AG08395 (cell line): Measurements from ENCODE around the gene SPACA5.
"Not testable (repeated sequence)": the region's sequence is repeated elsewhere in the genome, so short reads cannot be mapped to it uniquely, and the experiment has no call there.

ENCODE experiments used
- DNase-seq: peaks from one replicate; pipeline ENCODE4 v3.0.0; 2012; ENCODE audit warnings: mixed read lengths, low spot score

Gene SPACA5

GRCh38 chrX:48006688-48007087 lies at the start of gene SPACA5:
Gene SPACA5 (plus strand): TSS chrX:48006988. CDS start chrX:48007803, 815 bp downstream.
- DNase-seq = not testable (repeated sequence)

GRCh38 chrX:47958206-47958605 lies 48.6 kb upstream of the SPACA5 start:
- not testable (repeated sequence) for DNase-seq

- no peak for DNase-seq
These were observed 47.9 kb upstream of the SPACA5 start for GRCh38 chrX:47958761-47959342.

GRCh38 chrX:47960406-47960805 lies 46.4 kb upstream of the SPACA5 start:
- DNase-seq = no peak

GRCh38 chrX:47961830-47962229 lies 45.0 kb upstream of the SPACA5 start:
- not testable (repeated sequence) for DNase-seq

GRCh38 chrX:47965526-47965925 lies 41.3 kb upstream of the SPACA5 start:
- DNase-seq = not testable (repeated sequence)

- DNase-seq = no peak
These were observed 33.6 kb upstream of the SPACA5 start for GRCh38 chrX:47973235-47973634.

GRCh38 chrX:47976254-47977151 lies 30.3 kb upstream of the SPACA5 start:
- DNase-seq = no peak

GRCh38 chrX:47991263-47992094 lies 15.3 kb upstream of the SPACA5 start:
- peak; percentile 35 for DNase-seq

- no peak for DNase-seq
These were observed 14.8 kb upstream of the SPACA5 start for GRCh38 chrX:47992095-47992380.

GRCh38 chrX:47992669-47993068 lies 14.1 kb upstream of the SPACA5 start:
- DNase-seq = no peak

GRCh38 chrX:48001260-48001659 lies 5.5 kb upstream of the SPACA5 start:
- DNase-seq = no peak

GRCh38 chrX:48002319-48002718 lies 4.5 kb upstream of the SPACA5 start:
- no peak for DNase-seq

- no peak for DNase-seq
These were observed 3.9 kb upstream of the SPACA5 start for GRCh38 chrX:48002929-48003328.

GRCh38 chrX:48003367-48003757 lies 3.4 kb upstream of the SPACA5 start:
- DNase-seq = no peak

- peak; percentile 98 for DNase-seq
These were observed 2.9 kb upstream of the SPACA5 start, which contains the start of gene ZNF182 for GRCh38 chrX:48003758-48004457. Gene ZNF182 (minus strand): TSS chrX:48003989. CDS start chrX:48002609, 1,380 bp downstream.

GRCh38 chrX:48009445-48009960 lies 2.7 kb downstream of the SPACA5 start:
- not testable (repeated sequence) for DNase-seq

- not testable (repeated sequence) for DNase-seq
These were observed 10.0 kb downstream of the SPACA5 start for GRCh38 chrX:48016583-48017310.

- not testable (repeated sequence) for DNase-seq
These were observed 13.1 kb downstream of the SPACA5 start for GRCh38 chrX:48019892-48020291.

GRCh38 chrX:48020472-48020871 lies 13.7 kb downstream of the SPACA5 start:
- not testable (repeated sequence) for DNase-seq
